CD4-positive, alpha-beta T cell treated with Interferon gamma for 1 hour (primary cell): ENCODE measurements around the gene C5orf58.
A peak's percentile ranks its signal among the peaks of the same experiment; 100 is the strongest.

Experiments
- DNase-seq: peaks from one replicate; pipeline ENCODE4 v3.0.0-alpha.2; 2020

The C5orf58 gene

DNA sequence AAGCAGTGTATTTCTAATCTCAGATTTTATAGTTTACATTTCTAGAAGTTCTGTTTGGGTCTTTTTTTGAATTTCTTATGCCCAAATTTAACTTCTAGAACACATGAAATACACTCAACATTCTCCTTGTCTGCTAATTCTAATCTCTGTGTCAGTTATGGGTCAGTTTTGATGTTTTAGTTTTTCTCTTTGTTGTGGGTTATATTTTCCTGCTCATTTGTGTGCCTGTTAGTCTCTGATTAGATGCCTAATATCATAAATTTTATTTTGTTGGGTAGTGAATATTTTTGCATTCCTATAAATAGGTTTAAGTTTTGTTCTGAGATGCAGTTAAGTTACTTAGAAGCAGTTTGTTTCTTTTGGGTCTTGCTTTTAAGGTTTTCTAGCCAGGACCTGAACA lies 52.4 kb downstream of the C5orf58 start:
- DNase-seq = no peak

DNA sequence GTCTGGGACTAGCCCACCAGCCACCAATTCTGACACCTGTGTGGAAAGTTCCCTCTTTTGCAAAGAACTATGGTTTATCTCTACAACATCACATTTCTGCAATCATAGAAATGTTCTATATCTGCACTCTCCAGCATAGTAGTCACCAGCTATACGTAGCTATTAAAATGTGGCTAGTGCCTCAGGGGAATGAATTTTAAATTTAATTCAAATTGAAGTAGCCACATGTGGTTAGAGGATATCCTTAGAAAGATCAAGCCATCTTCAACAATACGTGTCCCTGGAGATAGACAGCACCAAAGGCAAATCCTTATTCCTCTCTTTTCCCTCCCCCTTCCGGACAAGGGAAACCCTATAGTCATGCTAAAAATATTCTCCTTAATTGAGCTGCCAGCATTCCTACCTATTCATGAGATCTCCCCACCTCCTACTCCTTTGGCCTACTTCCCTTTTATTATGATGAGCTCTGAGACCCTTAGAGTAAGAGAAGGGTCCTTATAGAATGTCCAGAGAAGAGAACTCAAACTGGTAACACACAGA lies 53.7 kb downstream of the C5orf58 start:
- DNase-seq = no peak

DNA sequence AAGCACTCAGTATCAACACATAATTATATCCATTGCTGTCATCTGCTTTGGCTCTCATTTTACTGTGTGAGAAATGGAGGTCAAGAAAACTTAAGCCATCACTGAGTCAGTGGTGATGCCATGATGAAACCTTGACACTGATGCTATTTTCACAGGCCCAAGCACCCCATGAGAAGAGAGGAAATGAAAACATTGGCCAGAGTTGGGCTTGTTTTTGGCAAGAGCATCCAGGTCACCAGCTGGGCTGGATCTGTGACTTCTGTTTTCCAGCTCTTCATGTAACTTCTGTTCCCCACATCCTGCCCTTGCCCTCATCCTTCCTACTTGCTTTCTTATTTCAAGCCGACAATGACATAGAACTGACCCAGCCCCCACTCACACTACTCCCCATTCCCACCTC lies 54.7 kb downstream of the C5orf58 start:
- peak; percentile 33 for DNase-seq

DNA sequence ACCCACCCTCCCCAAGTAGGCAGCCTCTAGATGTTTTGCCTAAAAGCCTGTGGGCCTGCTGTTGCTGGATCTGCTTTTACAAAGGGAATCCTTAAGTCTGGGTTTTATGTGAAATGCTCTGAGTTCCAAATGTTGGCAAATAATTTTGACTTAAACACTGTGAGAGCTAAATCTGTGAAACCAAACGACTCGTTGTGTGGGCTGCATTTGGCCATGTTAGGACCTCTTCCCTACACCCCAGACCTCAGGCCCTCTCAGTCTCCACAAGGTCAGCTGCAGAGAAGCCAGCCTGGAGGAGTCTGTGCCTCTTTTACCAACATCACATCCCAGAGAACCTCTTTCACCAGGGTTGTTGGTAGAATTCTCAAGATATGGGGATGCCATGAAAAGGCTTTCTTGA lies 55.4 kb downstream of the C5orf58 start:
- DNase-seq = no peak

DNA sequence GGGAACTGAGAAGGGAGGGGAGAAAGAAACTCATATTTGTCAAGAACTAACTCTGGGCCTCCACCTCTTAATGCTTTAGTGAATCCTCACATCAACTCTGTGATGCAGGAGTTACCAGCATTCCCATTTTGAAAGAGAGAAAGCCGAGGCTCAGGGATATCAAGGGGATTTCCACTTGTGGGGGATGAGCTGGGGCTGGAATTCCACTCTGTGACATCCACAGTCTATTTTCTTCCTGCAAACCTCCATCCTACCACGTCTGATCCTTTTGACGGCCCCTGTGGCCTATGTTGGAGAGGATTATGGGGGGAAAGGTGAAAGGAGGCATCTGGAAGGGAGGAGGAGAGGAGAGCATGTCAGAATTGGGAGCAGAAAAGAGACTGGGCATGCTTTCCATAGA lies 55.8 kb downstream of the C5orf58 start:
- DNase-seq = no peak

DNA sequence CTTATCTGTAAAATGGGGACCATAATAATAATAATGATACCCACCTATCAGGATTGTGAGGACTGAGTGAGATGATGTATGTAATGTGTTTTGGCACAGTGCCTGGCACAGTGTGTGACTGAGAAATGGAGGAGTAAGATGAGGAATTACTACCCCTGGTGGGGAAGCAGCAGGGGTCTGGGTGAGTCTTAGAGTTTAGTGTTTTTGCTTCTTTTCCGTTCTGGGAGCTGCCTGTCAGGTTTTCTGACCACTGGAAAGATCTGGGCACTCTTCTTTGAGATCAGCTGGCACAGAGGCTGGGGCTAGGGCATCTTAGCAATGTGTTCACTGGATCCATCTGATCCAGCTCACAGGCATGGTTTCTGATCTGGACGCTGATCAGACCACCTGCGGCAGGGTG lies 56.3 kb downstream of the C5orf58 start:
- DNase-seq = no peak

DNA sequence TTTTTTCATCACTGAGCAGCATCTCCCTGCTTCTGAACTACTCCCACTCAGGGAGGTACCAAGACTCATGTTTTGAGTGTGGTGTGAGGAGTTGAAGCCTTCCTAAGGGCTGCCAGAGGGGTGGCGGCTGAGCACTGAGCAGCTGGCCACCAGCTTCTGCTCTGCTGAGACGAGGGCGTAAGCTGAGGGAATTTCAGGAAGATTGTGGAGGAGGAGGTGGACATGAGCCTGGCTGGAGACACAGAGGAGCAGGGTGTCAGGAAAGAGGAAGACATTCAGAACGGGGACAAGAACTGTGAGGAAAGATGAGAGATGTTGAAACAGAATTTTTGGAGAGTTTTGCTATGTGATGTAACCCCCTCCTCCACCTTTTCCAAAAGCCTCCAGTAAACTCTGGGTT lies 57.0 kb downstream of the C5orf58 start:
- no peak for DNase-seq

DNA sequence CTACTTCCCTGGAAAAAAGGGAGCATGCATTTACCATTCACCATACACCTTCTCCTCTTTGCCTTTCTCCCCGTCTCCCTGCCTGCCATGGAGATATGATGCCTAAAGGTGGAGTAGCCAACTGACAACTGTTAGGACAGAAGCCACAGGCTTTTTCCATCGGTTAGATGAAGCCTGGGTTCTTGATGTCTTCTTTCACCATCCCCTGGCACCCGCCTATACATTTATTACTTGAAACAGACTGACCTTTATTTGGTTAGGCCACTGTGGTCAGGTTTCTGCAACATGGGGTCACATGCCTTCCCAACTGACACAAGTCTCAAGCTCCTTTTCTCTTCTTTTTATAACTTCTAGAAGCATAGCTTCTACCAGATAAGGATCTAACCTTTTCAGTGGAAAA lies 57.7 kb downstream of the C5orf58 start:
- no peak for DNase-seq

DNA sequence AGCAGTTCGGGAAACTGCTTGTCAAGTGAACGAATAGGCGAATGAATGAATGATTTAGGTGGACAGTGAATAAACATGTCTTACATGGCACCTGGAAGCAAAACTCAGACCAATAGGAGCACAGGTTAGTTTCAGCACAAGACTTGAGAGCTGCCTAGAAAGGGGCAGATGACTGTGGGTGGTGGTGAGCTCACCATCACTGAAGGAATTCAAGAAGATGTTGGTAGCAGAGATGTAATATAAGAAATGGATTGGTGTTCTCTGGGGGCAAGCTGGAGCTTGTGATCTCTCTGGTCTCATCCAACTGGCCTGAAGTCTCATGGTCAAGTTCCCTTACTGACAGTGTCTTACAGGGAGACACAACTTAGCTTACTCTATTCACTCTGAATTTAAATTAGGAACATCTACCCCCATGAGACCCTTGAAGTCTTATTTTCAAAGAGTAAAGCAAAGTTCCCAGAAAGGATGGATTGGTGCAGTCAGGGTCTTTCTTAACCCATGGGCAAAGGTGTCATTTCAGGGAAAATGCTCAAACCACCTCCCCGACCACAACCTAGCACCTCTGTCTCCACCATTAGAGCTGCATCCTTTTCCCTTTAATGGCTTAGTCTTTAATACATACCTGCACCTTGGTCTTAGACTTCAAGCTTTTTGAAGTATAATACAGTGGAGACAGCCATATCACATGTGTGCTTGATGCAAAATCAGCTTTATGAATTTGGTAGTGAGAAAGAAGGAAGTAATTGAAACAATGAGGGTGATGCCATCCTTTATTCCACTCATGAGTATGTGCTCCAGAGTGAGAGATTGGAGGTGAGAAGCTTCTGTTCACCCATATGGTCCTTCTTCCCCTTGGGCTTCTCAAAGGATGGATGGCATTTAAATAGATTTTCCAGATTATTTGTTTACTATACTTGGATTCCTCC lies 59.7 kb downstream of the C5orf58 start:
- DNase-seq = no peak

DNA sequence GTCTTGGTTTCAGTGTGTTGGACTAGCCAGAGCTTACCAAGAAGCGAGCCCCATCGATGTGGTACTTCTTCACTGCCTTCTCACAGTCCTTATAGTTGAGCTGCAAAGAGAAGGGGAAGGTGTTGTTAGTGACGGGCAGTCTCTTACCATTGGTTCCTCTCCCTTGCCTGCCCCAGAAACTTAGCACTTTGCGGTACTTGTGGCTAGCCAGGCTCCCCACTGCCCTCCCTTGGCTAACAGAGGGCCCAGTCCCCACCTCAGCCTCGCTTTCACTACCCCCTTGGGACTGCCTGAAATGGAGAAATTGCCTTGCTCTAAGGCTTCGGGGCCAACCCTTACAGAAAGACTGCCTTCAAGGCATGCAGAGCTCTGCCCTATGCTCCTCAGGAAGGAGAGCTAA lies 60.5 kb downstream of the C5orf58 start:
- peak; percentile 84 for DNase-seq

DNA sequence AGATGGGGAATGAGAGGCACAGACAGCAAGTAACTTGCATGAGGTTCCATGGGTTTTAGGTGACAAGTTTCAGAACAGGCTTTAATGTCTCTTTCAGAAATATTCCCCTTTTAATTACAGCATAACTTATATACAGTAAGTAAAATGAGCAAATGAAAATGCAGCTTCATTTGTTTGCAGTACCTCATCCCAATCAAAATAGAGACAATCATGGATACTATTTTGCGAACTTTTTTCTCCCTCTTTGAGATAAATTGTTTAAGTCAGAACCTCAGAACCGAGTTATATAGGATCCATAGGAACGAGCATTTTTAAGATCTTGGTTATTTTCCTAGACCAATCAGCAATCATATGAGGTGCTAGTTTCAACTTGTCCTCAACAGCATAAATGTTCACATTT lies 61.3 kb downstream of the C5orf58 start:
- DNase-seq = no peak

DNA sequence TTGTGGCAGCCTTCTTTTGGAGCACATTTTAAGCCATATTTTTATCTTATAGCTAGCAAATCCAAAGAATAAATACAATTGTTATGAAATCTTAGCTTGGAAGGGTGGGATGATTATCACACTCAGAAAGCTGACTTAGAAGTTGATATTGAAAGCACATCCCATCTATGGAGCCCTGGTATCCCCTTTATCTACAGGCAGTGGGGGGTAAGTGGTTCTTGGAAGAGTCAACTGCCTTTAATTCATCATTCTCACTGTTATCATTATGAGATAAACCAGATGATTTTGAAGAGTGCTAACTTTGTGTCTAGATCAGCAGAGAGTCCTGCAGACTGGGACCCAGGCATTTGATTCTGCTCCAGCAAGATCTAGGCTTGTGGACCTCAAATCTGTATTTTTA lies 61.8 kb downstream of the C5orf58 start:
- DNase-seq = no peak
